Activated CD4-positive, alpha-beta T cell treated with anti-CD3 and anti-CD28 coated beads, Interleukin-2, amount 50 U/mL, for 16 hours (primary cell): ENCODE measurements around the gene TAMALIN.
A peak's percentile ranks its signal among the peaks of the same experiment; 100 is the strongest.
"Not testable (repeated sequence)": the region's sequence is repeated elsewhere in the genome, so short reads cannot be mapped to it uniquely, and the experiment has no call there.

Experiments
- DNase-seq: peaks from one replicate; pipeline ENCODE4 v3.0.0-alpha.2; 2020

TAMALIN gene

GRCh38 chr12:52006726-52007157 is at the start of gene TAMALIN:
TAMALIN (plus strand) TSS chr12:52006946; CDS start chr12:52007020, 74 bp downstream.
- no peak for DNase-seq

- DNase-seq: no peak
Measured at GRCh38 chr12:51958542-51958941, 48.2 kb upstream of the TAMALIN start.

DNA sequence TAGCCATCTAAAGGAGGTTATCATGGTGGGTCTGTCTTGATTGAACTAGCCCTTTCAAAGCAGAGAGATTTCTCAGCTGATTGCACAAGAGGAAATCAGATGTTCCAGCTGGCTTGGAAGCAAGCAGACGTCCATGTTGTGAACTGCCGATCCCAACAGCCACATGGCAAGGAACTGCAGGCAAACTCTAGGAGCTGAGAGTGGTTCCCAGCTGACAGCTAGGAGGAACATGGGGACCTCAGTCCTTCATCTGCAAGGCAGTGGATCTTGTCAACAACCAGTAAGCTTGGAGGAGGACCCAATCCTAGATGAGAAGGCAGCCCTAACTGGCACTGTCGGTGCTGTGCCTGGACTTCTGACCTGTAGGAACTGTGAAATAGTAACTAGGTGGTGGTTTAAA is 47.5 kb upstream of the TAMALIN start:
- DNase-seq: no peak

- no peak for DNase-seq
Measured at GRCh38 chr12:51959921-51960320, 46.8 kb upstream of the TAMALIN start.

DNA sequence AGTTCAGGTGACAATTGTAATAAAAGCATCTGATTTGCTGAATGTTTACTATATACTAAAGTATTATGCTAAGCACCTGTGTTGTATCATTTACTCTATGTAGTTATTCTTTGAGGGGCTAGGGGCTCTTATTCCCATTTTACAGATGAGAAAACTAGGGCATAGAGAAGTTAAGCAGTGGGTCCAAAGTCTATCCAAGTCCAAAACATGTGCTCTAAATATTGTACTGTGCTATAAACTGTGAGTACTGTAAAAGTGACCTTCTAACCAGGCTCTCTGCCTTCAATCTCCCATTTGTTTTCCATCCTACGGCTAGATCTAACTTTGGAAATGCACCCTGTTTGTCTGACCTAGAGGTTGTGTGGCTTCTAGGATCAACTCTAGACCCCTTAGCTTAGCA is 46.3 kb upstream of the TAMALIN start:
- no peak for DNase-seq

- no peak for DNase-seq
Measured at GRCh38 chr12:51960890-51961289, 45.9 kb upstream of the TAMALIN start.

DNA sequence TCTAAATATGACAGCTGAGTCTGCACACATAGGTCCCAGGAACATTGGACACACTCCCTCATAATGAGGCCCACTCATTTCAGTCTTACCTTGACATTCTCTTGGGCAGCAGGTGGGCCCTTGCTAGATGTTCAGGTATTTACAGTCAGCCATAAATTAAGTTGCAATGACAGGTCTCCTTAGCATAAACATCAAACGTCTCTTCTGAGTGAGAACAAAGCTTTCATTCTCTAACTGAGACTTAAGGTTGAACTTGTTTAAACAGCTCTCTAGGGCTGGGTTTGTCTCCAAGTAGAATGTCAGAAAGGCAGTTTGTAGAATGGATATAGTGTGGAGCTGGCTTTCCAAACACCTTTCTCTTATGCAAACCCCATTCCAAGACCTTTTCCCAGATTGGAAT is 44.9 kb upstream of the TAMALIN start:
- no peak for DNase-seq

DNA sequence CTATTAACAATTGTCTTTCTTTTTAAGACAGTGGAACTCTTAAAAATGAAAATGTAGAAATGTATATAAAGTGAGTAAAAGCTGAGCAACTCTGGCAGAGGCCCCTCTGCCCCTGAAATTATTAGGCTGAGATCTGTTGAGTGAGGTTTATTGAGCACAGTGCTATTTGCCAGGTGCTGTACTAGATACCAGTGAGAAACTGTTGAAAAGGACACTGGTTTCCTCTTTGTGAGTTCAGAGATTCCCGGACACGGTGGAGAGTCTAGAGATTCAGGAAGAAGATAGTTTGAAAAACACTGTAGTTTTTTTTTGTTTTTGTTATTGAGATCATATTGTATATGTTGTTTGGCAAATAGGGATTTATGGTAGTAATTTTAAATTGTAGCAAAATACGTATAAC is 44.0 kb upstream of the TAMALIN start:
- no peak for DNase-seq

- no peak for DNase-seq
Measured at GRCh38 chr12:51963477-51963876, 43.3 kb upstream of the TAMALIN start.

DNA sequence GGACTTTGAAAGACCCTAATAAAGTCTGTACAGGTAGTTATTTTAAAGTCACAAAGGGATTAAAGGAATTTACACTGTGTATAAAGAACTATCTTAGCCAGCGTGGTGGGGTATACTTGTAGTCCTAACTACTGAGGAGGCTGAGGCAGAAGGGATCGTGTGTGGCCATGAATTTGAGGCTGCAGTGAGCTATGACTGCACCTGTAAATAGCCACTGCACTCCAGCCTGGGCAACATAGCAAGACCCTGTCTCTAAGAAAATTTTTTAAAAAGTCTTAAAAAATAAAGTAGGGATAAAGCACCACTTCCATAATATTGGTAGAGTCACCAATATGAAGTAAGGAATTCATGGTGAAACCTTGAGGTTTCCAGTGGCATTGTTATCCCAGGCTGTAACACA is 37.1 kb upstream of the TAMALIN start:
- DNase-seq: no peak

GRCh38 chr12:51970904-51971646 is 35.7 kb upstream of the TAMALIN start:
- DNase-seq: peak; percentile 96

GRCh38 chr12:51971679-51972421 is 34.9 kb upstream of the TAMALIN start:
- DNase-seq: peak; percentile 52

DNA sequence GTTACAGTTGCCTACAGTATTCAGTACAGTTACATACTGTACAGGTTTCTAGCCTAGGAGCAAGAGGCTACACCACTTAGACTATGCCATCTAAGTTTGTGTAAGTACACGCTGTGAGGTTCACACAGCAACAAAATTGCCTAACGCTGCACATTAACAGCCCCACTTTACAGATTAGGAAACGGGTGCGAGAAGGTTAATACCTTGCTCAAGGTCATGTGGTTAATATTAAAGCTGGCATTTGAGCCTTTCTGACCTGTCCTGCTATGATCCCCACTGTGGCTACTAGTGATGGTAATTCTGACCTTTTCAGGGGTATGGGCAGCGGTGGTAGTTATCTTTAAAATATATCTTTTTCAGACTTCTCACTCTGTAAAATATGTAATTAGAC is 34.3 kb upstream of the TAMALIN start:
- DNase-seq: no peak

GRCh38 chr12:51972849-51973273 is 33.9 kb upstream of the TAMALIN start:
- peak; percentile 82 for DNase-seq

DNA sequence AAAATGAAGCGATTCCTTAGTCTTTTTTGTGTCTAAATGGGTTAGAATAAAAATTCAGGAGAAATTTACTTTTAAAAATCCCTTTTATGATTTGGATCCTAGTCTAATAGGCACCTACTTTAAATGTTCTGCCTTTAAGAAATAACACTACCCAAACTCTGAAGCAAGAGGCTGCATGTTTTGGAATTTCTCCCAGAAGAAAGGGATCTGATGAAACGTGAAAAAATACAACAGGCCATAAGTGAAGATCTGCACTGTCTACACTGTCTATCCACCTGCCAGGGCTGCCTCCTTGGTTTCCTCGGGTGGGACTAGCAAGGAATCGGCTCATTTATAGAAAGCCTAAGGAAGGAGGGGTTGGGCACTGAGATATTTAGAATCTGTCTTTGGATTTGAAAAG is 33.2 kb upstream of the TAMALIN start:
- DNase-seq: no peak

DNA sequence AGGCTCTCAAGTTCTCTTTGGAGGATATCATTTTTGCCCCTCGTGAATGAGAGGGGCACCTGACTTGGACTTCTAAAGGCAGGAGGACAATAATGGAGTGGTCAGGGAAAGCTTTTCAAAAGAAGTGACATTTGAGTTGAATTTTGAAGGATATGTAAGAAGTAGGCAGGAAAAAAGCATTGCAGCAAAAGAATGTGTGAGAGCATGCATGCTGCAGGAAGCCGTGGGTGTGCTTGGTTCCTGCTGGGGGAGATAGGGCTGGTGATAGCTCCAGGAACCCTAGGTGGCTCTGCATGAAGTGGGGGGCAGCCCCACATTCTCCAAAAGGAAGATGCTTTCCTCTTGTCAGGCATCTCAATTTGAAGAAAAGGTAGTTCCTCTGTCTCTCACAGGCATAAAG is 32.1 kb upstream of the TAMALIN start:
- DNase-seq: peak; percentile 29

DNA sequence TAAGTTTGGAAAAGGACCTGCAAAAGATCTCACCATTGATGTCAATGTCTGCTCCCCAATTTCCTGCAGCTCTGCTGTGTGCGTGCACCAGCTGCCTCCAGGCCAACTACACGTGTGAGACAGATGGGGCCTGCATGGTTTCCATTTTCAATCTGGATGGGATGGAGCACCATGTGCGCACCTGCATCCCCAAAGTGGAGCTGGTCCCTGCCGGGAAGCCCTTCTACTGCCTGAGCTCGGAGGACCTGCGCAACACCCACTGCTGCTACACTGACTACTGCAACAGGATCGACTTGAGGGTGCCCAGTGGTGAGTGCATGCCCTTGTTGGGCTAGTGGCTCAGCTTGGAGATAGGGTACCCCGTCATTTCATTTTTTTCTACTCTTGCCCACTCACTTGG is 31.6 kb upstream of the TAMALIN start:
- DNase-seq: no peak

- DNase-seq: no peak
Measured at GRCh38 chr12:51976376-51977160, 30.2 kb upstream of the TAMALIN start.

DNA sequence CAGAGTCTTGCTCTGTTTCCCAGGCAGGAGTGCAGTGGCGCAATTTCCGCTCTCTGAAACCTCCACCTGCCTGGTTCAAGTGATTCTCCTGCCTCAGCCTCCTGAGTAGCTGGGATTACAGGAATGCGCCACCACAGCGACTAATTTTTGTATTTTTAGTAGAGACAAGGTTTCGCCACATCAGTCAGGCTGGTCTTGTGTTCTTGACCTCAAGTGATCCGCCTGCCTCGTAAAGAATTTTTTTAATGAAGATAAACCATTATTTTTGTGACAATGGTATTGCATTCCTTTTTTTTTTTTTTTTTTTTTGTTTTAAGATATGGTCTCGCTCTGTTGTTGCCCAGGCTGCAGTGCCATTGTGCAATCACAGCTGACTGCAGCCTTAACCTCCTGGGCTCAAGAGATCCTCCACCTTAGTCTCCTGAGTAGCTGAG is 29.4 kb upstream of the TAMALIN start:
- no peak for DNase-seq

DNA sequence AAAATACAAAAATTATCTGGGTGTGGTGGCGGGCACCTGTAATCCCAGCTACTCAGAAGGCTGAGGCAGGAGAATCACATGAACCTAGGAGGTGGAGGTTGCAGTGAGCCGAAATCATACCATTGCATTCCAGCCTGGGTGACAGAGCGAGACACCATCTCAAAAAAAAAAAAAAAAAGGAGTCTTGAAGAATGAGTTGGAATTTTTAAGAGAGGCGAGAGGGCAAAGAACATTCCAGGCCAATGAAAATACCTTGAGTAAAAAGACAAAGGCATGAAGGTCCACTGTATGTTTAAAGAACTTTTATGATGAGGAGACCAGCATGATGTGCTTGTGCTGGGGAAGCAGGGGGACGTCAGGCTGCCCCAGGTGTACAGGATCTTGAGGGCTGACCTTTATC is 27.4 kb upstream of the TAMALIN start:
- not testable (repeated sequence) for DNase-seq

- DNase-seq: peak; percentile 75
Measured at GRCh38 chr12:51980051-51980808, 26.5 kb upstream of the TAMALIN start.

DNA sequence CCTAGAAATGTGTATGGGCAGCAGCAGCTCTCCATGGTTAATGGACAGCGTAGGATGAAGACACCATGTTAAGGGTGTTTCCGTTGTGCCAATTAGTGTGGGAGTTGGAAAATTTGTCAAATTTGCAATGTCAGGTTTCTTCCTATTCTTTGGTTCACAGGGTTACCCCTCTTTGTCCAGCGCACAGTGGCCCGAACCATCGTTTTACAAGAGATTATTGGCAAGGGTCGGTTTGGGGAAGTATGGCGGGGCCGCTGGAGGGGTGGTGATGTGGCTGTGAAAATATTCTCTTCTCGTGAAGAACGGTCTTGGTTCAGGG is 26.0 kb upstream of the TAMALIN start:
- DNase-seq: no peak

DNA sequence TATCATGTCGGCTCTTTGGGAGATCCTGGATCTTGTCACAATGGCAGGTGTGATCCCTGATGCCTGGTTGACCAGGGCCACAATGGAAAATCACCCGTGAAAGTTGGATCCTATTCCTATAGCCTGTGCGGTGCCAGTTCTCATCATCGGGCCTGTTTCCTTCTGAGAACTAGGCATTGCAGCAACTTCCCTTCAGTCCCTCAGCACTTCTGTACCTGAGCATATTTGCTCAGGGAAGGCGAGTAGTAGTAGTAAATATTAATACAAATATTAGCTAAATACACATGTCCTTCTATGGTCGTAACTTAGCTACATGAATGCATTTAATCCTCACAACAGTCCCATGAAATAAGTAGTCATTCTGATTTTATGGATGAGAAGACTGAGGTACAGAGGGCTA is 22.1 kb upstream of the TAMALIN start:
- no peak for DNase-seq
